ENCODE data around the gene ITGA6. TPM values are rescaled to one million over a fixed set of nuclear protein-coding genes. Genes with fewer than 3 reads are reported as not detected.

The ITGA6 gene
- total and polyA plus RNA-seq, 2 experiments from 2014 or later = 32.9 to 124 TPM

- DNase-seq (ENCODE audit: low spot score) (no peak), ATAC-seq (peak; percentile 11; the same call in 1 of the 3 replicates)
- Mint-ChIP-seq H3K36me3 (ENCODE audit: low read depth) (peaks cover 5% of the 10 kb centered on the region; the same call in 2 of the 3 replicates), H3K4me1 (peaks cover 50% of the 10 kb centered on the region), H3K4me3 (peak overlapping the region; percentile 89), H3K9me3 (peaks cover 3% of the 10 kb centered on the region; the same call in 1 of the 3 replicates), H3K27ac (peak overlapping the region; percentile 98), H3K27me3 (ENCODE audit: insufficient read depth, low read depth, poor library complexity) (peaks cover 3% of the 10 kb centered on the region)
- Histone ChIP-seq H3K9me2 (ENCODE audit: insufficient read depth) (no peaks in the 10 kb centered on the region), H3K79me2 (replicated peaks; ENCODE audit: insufficient read depth) (peaks cover 29% of the 10 kb centered on the region), H3K27me3 (ENCODE audit: insufficient read depth) (0 out of 2 replicates have a peak, but pooled peaks cover 3% of the 10 kb centered on the region), H4K20me1 (replicated peaks; ENCODE audit: insufficient read depth) (no peaks in the 10 kb centered on the region), H3K27ac (ENCODE audit: low read depth) (no peak overlapping the region), H3K36me3 (ENCODE audit: insufficient read depth) (no peaks in the 10 kb centered on the region), H2AFZ (peak overlapping the region; percentile 23), H3K4me2 (peak overlapping the region; percentile 92), H3F3A (replicated peaks; ENCODE audit: low read depth) (peaks cover 3% of the 10 kb centered on the region; the same call in 1 of the 2 replicates), H3K4me3 (peak overlapping the region; percentile 82), H3K4me1 (ENCODE audit: insufficient read depth) (peaks cover 52% of the 10 kb centered on the region)
- TF ChIP-seq EZH2 (IDR thresholded peaks at IDR 0.05; ENCODE audit: low read depth, unreplicated experiment) = no peak
These were observed 127.8 kb downstream of the ITGA6 start for GRCh38 chr2:172555272-172555521.

Other genes starting within 250 kb of the ITGA6 start
- gene PDK1, start 128.5 kb downstream of the ITGA6 start, total RNA-seq (2014; rRNA removed; shearing (Covaris generic)) = 25.6 and 26.5 TPM in 2 replicates
- gene PDK1, start 128.5 kb downstream of the ITGA6 start, polyA plus RNA-seq (2016; fragmentation: Nextera tagmentation; extraction: Ambion mirVana) = 42.0 and 53.7 TPM in 2 replicates

All from GM23338 (cell line).